NCI-H82 (cell line): ENCODE data around the gene NBEAL1.
"Not testable (repeated sequence)": the region's sequence is repeated elsewhere in the genome, so short reads cannot be mapped to it uniquely, and the experiment has no call there.

Experiments
- DNase-seq: peaks from one replicate; lab custom pipeline; 2025; lab: John Stamatoyannopoulos, UW

NBEAL1 gene

DNA sequence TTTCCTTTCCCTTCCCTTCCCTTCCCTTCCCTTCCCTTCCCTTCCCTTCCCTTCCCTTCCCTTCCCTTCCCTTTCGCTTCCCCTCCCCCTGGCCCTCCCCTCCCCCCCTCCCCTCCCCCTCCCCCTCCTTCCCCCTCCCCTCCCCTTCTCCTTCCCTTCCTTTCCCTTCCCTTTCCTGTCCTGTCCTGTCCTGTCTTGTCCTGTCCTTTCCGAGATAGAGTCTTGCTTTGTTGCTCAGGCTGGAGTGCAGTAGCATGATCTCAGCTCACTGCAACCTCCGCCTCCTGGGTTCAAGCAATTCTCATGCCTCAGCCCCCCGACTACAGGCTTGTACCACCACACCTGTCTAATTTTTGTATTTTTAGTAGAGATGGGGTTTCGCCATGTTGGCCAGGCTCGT, 24.5 kb downstream of the NBEAL1 start:
- DNase-seq: not testable (repeated sequence)

DNA sequence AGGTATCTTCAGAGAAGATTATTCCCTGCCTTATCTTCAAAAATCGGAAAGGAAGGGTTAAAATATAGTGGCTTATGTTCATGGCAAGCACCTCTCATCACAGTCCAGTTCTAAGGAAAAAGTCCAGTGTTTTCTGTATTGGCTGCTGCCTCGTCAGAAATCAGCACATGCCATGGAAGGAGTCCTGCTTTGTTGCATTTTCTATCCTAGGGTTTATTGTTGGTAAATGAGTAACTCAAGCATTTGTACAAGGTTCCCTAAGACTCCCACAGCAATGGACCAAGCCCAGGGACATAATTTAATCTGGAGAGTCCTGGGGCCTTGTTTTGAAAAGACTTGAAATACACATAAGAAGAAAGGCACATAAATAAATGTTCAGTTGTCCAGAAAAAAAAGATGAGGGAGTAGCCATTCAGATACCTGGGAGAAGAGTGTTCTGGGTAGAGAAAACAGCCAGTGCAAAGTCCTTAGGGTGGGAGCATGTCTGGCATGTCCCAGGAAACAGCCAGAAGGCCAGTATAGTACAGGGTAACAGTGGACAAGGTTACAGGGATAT, 26.4 kb downstream of the NBEAL1 start:
- no peak for DNase-seq

DNA sequence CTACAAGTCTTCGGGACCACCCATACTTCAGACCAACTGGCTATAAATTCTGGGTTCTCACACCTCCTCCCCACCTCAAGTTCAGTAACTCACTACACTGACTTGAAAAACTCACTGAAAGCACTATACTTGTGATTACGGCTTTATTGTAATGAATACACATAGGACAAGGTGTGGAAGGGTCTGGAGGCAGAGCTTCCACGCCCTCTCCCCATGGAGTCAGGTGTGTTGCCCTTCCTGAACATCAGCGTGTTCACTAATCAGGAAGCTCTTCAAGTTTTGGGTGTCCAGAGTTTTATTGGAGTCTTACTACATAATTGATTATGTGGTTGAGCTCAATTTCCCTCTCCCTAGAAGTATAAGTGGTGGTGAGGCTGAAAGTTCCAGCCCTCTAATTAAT, 27.5 kb downstream of the NBEAL1 start:
- no peak for DNase-seq

DNA sequence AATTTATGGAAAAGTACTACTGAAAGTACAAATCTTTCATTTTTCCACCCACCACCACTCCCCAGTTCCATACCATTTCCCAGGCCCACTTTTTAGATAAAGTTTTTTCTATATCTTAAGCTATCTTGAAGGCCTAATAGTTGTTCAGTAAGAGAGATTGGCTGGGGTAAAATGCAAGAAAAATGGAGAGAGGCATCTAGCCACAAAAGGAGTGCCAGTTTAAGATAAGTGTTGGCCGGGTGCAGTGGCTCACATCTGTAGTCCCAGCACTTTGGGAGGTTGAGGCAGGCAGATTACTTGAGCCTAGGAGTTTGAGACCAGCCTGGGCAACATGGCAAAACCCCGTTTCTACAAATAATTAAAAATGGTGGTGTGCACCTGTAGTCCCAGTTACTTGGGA, 28.6 kb downstream of the NBEAL1 start:
- no peak for DNase-seq

DNA sequence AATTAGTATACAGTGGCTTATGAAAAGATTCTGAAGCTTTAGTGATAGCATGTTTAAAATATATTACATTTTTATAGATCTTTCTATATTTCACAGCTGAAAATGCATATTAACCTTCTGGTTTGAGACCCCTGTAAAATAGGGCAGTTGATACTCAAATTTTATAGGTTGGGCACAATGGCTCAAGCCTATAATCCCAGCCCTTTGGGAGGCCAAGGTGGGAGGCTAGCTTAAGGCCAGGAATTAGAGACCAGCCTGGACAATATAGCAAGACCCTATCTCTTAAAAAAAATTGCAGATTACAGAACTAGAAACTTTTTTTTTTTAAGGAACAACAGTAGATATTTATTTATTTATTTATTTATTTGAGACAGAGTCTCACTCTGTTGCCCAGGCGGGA, 31.2 kb downstream of the NBEAL1 start:
- DNase-seq: no peak

DNA sequence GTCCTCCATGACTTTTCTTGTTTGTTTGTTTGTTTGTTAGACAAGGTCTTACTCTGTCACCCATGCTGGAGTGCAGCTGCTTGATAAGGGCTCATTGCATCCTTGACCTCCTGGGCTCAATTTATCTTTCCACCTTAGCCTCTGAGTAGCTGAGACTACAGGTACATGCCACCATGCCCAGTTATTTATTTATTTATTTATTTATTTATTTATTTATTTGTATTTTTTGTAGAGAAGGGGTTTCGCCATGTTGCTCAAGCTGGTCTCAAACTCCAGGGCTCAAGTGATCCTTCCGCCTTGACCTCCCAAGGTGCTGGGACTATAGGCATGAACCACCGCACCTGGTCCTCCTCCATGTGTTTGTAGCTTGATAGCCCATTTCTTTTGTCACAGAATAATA, 37.9 kb downstream of the NBEAL1 start:
- DNase-seq: no peak

DNA sequence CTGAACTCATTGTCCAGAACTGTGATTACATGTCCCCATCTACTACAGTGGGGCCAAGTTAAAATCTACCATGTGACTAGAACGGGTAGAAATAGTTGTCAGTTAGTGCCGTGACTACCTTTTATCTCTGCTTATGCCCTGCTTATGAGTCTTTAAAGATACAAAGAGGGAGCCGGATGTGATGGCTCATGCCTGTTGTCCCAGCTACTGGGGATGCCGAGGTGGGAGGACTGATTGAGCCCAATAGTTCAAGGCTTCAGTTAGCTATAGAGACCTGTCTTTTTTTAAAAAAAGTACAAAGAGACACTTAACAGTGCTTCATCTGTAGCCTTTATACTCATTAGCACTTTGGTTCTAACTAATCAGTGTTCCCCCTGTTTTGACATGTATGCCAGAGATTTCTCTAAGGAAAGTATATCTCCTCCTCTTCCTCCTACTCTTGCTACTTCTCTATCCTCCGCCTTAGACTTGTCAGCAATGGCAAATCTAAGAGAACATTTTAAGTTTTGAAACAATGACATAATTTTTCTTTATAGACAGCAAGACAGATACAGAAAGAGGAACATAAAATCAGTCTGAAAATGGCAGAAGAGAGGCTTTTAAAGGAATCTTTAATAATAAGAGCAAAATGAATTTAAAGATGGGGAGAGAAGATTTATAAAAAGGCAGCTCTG, 45.0 kb downstream of the NBEAL1 start:
- DNase-seq: no peak

DNA sequence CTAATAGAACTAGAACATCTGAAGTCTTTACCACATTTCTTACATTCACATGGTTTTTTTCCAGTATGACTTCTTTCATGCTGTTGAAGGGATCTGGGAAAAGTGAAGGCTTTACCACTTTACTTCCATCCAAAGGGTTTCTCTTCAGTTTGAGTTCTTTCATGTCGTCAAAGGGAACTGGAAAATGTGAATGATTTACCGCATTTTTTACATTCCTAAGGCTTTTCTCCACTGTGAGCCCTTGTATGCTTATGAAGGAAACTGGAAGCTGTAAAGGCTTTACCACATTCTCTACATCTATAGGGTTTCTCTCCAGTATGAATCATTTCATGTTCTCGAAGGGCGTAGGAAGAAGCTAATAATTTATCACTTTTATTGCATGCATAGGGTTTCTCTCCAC, 46.7 kb downstream of the NBEAL1 start:
- no peak for DNase-seq

DNA sequence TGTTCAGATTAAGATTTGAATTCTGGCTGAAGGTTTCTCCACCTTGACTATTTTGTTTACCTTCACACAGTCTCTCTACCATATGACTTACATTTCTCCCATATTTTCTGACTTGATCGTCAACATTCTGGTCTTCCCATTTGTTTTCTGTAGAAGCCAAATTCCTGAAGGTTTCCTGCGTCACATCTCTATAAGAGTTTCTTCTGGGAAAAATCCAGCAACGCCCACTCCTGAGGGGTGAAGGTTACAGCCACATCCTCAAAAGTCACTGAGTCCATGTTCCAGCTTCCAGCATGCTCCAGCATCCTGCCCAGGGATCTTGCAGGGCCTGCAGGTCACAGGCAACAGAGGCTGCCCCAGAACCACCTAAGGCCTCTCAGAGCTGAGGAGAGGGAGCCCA, 47.5 kb downstream of the NBEAL1 start:
- no peak for DNase-seq

DNA sequence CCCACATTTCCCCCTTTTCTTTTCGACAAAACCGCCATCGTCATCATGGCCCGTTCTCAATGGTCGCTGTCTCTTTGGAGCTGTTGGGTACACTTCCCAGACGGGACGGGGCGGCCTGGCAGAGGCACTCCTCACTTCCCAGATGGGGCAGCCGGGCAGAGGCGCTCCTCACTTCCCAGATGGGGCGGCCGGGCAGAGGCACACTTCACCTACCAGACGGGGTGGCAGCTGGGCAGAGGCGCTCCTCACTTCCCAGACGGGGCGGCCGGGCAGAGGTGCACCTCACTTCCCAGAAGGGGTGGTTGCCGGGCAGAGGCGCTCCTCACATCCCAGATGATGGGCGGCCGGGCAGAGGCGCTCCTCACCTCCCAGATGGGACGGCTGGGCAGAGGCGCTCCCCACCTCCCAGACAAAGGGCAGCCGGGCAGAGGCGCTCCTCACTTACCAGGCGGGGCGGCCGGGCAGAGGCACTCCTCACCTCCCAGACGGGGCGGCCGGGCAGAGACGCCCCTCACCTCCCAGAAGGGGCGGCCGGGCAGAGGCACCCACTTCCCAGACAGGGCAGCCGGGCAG, 51.9 kb downstream of the NBEAL1 start:
- DNase-seq: not testable (repeated sequence)

DNA sequence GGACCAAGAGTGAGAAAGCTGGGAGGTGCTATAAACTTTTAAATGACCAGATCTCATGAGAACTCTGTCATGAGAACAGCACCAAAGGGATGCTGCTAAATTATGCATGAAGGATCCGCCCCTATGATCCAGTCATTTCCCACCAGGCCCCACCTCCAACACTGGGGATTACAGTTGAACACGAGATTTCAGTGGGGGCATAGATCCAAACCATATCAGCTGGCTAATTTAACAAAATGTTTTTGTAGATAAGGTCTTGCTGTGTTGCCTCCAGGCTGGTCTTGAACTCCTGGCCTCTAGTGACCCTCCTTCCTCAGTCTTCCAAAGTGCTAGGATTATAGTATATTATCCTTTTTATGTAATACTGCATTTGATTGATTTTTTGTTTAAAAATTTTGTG, 56.0 kb downstream of the NBEAL1 start:
- no peak for DNase-seq

DNA sequence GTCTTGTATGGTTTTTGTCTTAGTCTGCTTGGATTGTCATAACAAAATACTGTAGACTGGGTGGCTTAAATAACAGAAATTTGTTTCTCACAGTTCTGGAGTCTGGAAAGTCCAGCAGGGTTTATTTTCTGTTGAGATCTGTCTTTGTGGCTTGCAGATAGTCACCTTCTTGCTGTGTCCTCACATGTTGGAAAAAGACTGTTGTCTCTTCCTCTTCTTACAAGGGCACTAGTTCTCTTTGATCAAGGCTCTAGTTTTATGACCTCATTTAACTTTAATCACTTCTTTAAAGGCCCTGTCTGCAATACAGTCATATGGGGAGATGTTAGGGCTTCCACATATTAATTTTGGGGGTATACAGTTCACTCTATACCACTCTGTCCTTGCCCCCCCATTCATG, 56.5 kb downstream of the NBEAL1 start:
- DNase-seq: no peak

DNA sequence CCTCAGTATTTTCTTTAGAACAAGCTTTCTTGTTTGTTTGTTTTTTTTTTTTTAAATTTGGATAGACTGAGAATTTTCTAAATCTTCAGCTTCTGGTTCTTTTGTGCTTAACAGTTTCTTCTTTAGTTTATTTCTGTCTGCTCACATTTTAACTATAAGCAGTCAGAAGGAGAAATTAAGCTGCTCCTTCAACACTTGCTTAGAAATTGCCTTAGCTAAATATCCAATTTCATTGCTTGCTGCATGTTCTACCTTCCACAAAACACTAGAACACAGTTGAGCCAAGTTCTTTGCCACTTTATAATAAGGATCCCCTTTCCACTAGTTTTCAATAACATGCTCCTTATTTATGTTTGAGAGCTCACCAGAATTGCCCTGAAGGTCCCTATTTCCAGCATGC, 57.7 kb downstream of the NBEAL1 start:
- no peak for DNase-seq

DNA sequence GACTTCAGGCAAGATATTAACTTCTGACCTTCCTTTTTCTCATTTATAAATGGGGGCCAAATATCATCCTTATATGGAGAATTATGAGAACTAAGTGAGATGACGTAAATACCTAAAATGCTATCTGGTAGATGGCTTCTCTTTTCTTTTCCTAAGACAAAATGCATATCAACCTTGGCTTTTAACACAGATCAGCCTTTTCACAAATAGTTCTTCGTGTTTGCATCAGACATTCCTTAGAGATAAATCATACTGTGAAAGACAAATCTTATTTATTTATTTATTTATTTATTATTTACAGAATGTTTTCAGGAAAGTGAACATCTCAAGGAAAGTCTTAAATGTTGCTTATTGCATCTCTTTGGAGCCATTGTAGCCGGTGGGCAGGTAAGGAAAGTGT, 62.8 kb downstream of the NBEAL1 start:
- no peak for DNase-seq

DNA sequence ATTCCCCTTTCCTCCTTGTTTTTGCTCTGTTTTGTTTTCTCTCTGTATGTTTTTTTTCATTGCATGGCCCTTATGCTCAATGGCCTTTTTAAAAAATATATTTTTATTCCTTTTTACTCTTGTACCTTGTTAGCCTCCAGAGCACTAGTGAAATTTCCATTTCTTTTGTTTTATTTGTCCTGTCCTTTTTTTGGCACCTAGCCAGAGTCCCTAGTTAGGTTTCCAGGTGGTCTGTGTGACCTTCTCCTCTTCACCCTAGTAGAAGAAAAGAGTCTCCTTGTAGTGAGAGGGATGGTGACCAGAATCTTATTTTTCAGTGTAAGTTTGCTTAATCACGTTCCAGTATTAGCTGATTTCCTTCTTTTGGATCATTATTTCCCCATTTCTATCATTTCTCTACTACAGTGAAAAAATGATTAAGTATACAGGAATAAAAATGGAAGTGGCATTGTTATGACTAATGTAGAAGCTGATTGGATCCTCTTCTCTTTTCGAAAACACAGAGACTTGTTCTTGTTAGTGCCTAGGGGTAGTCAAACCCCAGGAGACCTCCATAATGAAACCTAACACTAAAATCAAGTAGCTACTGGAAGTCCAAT, 65.9 kb downstream of the NBEAL1 start:
- DNase-seq: no peak

DNA sequence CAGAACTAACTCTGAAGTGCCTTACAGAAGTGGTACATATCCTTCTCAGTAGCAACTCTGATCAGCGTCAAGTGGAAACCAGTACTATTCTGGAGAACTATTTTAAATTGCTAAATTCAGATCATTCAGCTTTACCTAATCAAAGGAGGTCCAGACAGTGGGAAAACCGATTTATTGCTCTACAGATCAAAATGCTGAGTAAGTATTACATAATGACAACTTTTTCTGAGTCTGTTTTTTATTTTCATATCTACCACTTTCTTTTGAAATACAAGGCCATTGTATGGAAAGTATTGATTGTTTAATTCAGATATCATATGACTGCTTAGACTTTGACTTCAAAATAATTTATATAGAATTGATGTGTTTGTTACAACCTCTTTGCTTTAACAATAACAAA, 68.7 kb downstream of the NBEAL1 start:
- DNase-seq: no peak

DNA sequence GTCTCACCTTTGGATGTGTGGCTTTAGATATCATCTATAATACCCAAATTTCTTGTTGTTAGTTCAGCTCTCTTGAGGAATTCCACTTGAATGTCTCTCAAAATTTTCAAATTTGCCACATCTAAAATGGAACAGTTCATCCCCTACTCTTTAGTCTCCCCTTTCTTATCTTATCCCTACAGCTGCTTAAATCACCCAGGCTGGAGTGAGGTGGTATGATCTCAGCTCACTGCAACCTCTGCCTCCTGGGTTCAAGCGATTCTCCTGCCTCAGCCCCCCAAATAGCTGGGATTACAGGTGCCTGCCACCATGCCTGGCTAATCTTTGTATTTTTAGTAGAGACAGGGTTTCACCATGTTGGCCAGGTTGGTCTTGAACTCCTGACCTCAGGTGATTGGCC, 71.7 kb downstream of the NBEAL1 start:
- DNase-seq: not testable (repeated sequence)

DNA sequence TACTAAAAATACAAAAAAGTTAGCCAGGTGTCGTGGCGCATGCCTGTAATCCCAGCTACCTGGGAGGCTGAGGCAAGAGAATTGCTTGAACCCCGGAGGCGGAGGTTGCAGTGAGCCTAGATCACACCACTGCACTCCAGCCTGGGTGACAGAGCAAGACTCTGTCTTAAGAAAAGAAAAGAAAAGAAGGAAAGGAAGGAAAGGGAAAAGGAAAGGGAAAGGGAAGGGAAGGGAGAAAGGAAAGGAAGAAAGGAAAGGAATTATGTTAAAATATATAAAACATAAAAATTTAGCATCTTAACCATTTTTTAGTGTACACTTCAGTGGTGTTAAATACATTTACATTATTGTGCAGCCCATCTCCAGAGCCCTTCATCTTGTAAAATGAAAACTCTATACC, 76.0 kb downstream of the NBEAL1 start:
- not testable (repeated sequence) for DNase-seq

DNA sequence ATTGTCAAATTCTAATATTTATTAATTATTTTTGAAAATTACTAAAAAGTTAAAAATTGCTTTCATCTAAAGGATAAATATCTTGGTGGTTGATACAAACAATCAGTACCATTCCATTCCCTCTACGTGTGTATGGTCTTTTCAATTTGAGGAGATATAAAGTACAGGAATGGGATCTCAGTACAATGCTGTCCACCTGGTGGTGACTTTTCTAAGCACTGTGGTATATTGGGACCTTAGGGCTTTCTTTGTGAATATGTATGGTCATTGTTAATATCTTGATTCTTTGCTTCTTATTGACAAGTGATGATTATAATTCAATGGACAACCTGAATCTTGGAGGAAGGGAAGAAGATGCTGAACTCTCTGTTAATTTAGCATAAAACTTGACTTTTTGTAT, 83.1 kb downstream of the NBEAL1 start:
- DNase-seq: peak; percentile 40

DNA sequence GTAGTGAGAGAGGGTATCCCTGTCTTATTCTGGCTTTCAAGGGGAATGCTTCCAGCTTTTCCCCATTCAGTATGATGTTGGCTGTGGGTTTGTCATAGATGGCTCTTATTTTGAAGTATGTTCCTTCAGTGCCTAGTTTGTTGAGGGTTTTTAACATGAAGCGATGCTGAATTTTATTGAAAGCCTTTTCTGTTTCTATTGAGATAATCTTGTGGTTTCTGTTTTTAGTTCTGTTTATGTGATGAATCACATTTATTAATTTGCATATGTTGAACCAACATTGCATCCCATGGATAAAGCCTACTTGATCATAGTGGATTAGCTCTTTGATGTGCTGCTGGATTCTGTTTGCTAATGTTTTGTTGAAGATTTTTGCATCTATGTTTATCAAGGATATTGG, 87.7 kb downstream of the NBEAL1 start:
- DNase-seq: not testable (repeated sequence)

DNA sequence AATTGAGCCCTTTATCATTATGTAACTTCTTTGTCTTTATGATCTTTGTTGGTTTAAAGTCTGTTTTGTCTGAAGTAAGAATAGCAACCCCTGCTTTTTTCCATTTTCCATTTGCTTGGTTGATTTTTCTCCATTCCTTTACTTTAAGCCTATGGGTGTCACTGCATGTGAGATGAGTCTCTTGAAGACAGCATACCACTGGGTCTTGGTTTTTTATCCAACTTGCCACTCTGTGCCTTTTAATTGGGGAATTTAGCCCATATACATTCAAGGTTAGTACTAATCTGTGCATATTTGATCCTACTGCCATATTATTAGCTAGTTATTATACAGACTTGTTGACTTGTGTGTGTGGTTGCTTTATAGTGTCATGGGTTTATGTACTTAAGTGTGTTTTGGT, 89.6 kb downstream of the NBEAL1 start:
- no peak for DNase-seq

DNA sequence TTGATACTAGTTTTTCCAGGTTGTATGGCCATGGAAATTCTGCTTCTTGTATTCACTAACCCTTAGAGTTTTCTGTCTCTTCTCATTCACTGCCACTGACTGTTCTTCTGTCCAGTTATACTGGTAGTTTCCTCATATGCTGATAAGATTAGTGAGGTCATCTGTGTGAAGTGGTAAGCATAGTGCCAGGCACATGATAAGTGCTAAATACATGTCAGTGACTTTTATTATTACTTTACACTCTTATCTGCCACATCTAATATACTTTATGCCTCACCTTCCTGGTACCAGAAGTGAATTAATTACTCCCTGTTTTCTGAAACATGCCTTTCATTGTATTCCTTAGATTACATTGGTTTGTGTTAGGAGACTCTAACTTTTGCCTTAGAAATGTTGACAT, 91.3 kb downstream of the NBEAL1 start:
- no peak for DNase-seq

DNA sequence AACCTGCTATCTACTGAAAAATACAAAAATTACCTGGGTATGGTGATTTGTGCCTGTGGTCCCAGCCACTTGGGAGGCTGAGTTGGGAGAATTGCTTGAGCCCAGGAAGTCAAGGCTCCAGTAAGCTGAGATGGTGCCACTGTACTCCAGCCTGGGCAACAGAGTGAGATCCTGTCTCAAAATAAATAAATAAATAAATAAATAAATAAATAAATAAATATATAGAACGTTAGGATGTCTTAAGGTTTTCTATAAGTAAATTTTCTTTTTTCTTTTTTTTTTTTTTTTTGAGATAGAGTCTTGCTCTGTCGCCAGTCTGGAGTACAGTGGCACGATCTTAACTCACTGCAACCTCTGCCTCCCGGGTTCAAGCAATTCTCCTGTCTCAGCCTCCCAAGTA, 95.8 kb downstream of the NBEAL1 start:
- not testable (repeated sequence) for DNase-seq

DNA sequence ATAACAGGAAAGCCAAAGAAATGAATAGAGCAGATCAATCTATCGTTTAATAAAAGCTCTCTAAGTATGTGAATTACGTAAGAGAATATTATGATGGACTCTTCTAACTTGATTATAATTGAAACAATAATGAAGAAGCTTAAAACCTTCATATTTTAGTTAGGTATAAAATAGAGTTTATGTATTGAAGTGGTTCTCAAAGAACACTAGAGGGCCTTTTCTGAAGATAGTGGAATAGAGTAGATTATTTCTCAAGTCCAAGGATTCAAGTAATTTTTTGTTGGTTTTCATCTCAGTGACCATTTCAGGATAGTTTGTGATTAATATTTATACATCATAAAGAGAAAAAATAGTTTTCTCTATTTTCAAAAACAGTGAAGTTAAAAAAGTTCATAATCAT, 97.7 kb downstream of the NBEAL1 start:
- DNase-seq: no peak
